Cortex of kidney (tissue), 1 donor: ENCODE measurements around the gene PHKA2.
"Not testable (repeated sequence)": the region's sequence is repeated elsewhere in the genome, so short reads cannot be mapped to it uniquely, and the experiment has no call there.

Experiments used
- DNase-seq: peaks from one replicate; lab custom pipeline; 2025; lab: John Stamatoyannopoulos, UW

The PHKA2 gene

DNA sequence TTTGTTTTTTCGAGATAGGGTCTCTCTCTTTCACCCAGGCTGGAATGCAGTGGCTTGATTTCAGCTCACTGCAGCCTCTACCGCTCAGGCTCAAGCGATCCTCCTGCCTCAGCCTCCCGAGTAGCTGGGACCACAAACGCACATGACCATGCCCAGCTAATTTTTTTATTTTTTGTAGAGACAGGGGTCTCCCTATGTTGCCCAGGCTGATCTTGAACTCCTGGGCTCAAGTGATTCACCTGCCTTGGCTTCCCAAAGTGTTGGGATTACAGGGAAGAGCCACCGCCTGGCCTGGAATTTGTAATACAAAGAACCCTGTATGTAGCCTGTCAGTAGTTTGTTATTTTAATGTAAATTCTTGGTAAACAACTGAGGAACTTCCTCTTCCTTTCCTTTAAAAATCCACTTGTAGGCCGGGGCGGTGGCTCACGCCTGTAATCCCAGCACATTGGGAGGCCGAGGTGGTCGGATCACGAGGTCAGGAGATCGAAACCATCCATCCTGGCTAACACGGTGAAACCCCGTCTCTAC, 119.5 kb downstream of the PHKA2 start:
- no peak for DNase-seq

DNA sequence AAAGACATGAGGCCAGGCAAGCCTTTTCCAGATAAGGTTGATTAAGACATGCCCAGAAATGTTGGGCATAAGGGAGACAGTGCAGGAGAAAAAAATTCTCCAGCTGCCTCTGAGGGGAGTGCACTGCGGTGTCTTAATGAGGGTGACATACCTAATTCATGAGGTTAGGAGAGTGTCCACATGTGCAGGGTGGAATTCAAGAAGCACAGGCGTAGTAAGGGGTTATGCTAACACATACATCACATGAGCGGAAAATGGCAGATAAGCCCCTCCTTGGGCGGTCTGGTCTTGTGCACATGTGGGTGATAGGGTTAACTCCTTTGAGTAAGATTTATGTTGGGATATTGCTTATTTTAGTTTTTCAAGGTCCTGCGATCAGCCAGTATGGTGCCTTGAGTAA, 122.4 kb downstream of the PHKA2 start:
- no peak for DNase-seq

GRCh38 chrX:18856645-18856997, 127.3 kb downstream of the PHKA2 start:
- no peak for DNase-seq

- no peak for DNase-seq
These were observed 127.8 kb downstream of the PHKA2 start for GRCh38 chrX:18855919-18856644.

DNA sequence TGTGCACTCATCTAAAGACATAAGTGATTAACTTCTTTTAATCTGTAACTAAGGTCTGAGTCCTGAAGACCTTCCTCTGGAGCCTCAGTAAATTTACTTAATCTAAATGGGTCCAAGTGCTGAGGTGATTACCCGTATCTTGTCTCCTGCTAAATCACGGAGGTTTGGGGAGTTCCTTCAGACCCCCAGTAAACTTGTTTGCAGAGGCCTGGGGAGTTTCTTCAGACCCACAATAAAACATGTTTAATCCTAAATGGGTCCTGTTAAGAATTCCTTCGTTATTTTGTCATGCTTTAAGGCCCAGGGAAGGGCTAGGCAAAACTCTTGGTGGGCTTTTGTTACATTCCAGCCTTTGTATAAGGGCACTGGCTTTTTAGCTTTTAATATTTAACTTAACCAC, 136.0 kb downstream of the PHKA2 start:
- not testable (repeated sequence) for DNase-seq
